Heart left ventricle (tissue), 16 donors: ENCODE measurements around the gene MS4A15. TPM values are rescaled to one million over a fixed set of nuclear protein-coding genes. Genes with fewer than 3 reads are reported as not detected.

Experiments used
- ATAC-seq, 4 donors: fragments of 200-7000 bp; cut with Tn5 transposase; one replicate each; pipeline ENCODE4 v1.9.1; 2020 to 2022; ENCODE audit warnings: moderate library complexity in 4 of 4, mild to moderate bottlenecking in 3 of 4, moderate number of reproducible peaks in 1 of 4
- DNase-seq, 5 donors: peaks; one replicate each; pipeline ENCODE4 v3.0.0-alpha.2; 2020
- H3K27ac ChIP-seq, 12 donors: fragments of 200-600 bp; sonication (generic) in 4 of 12; one replicate each; pipeline versions ENCODE4 v1.5.0 to v1.8.0; 2016 to 2022; ENCODE audit warnings: mild to moderate bottlenecking in 2 of 12
- H3K27me3 ChIP-seq, 9 donors: fragments of 200-600 bp; sonication (generic) in 2 of 9; one replicate each; pipeline versions ENCODE4 v1.5.1 to v1.8.0; 2016 to 2022; ENCODE audit warnings: mild to moderate bottlenecking in 3 of 9
- H3K36me3 ChIP-seq, 9 donors: fragments of 200-600 bp; sonication (generic) in 2 of 9; one replicate each; pipeline versions ENCODE4 v1.5.0 to v1.8.0; 2018 to 2022; ENCODE audit warnings: mild to moderate bottlenecking in 2 of 9
- H3K4me1 ChIP-seq, 12 donors: fragments of 200-600 bp; sonication (generic) in 4 of 12; one replicate each; pipeline versions ENCODE4 v1.5.0 to v1.8.0; 2016 to 2022; ENCODE audit warnings: mild to moderate bottlenecking in 3 of 12
- H3K4me3 ChIP-seq, 12 donors: fragments of 200-600 bp; sonication (generic) in 4 of 12; one replicate each; pipeline versions ENCODE4 v1.5.0 to v1.8.0; 2017 to 2022; ENCODE audit warnings: mild to moderate bottlenecking in 9 of 12, moderate library complexity in 4 of 12
- H3K9me3 ChIP-seq, 12 donors: fragments of 200-600 bp; sonication (generic) in 4 of 12; one replicate each; pipeline versions ENCODE4 v1.5.0 to v1.8.0; 2016 to 2022; ENCODE audit warnings: mild to moderate bottlenecking in 1 of 12
- CTCF ChIP-seq, 12 donors: fragments of 200-600 bp; sonication (generic) in 4 of 12; IDR thresholded peaks; one replicate each; pipeline versions ENCODE4 v1.5.0 to v1.8.0; 2018 to 2022; ENCODE audit warnings: antibody characterized with exemption in 12 of 12, mild to moderate bottlenecking in 5 of 12
- POLR2A ChIP-seq, 2 donors: fragments of 450-650 bp; IDR thresholded peaks; one replicate each; pipeline ENCODE4 v1.6.1; 2017; ENCODE audit warnings: antibody characterized with exemption in 2 of 2, mild to moderate bottlenecking in 2 of 2, moderate library complexity in 2 of 2
- WGBS, 4 donors: extraction: QIAGEN DNeasy Blood & Tissue Kit in 2 of 4; methylation state at CpG; one replicate each; pipeline versions ENCODE4 v1.1.5 to v1.1.7; 2013 to 2018; 5-methylcytosine and 5-hydroxymethylcytosine counted together
- intact Hi-C, 10 donors: fragments of 100-400 bp; cut with DNase I; formaldehyde crosslinking; loops; one replicate each; pipeline versions ENCODE4 v1.11.1 to v1.14.2; 2022
- polyA plus RNA-seq, 2 donors: library from polyadenylated mRNA; stranded (reverse); fragments of 200-250 nt; gene quantifications; one replicate each; pipeline ENCODE4 v1.2.3, GENCODE V29; 2013
- total RNA-seq, 9 donors: library from RNA; depleted of rRNA in 2 of 9; stranded (reverse); fragments of >200 nt in 2 of 9; fragmentation: NEBNext Ultra II Directional in 3 of 9; extraction: Animal tissue kit (Norgen Biotek cat#: 25700) in 3 of 9; gene quantifications; one replicate each; pipeline versions ENCODE4 v1.1.0 to v1.2.4, GENCODE V29; 2016 to 2023
- donor health status: ischemic (EF 13 %, LVEDD 7.1; RV severe dilation, severe dysfunction).
- donor health status: healthy with polysubstance abuse.
- donor health status: DM: no; HTN: yes; CAD: no.
- donor health status: DM: no; HTN: no; CAD: no.
- donor health status: ischemic (EF 25% LVEDD 6.9; RV normal size, moderate dysfunction).
- donor health status: ischemic (EF 25% LVEDD 5.7; RV mildly dilated, moderate dysfunction).
- donor health status: healthy.
- donor health status: DM: yes; HTN: yes; CAD: no.
- donor health status: ischemic (EF 35%, LVEDD 5.7; RV mildly dilated, moderate dysfunction).
- donor health status: nonischemic (EF 11% LVEDD 7.7; RV severe dilation, severe dysfunction).
- donor health status: DM: yes; HTN: yes; CAD: no.
- donor health status: PGD.
- donor health status: ischemic (EF 29% LVEDD 5.4; RV normal size, mild dysfunction).
- donor health status: nonischemic (EF 23%, LVEDD 6.1; RV moderate dilation, normal function).

MS4A15 gene
- total and polyA plus RNA-seq, 11 donors = not detected

GRCh38 chr11:60786811-60787567 lies 30.3 kb downstream of the MS4A15 start:
- Histone ChIP-seq H3K36me3 (no peaks in the 10 kb centered on the region), H3K27ac (peak overlapping the region in 5 of 12 donors; percentile 20 to 64 (median 57)), H3K4me1 (peaks cover 0 to 30% (median 10%) of the 10 kb centered on the region in 12 donors), H3K27me3 (no peaks in the 10 kb centered on the region), H3K4me3 (no peak overlapping the region), H3K9me3 (no peaks in the 10 kb centered on the region)
- DNase-seq (peak; percentile 75 to 90 (median 85)), ATAC-seq (peak; percentile 66 to 91 (median 77))
- 34 to 44% (median 36%) methylated on average over 7 to 15 of the region's 15 CpGs for WGBS, 4 donors
- intact Hi-C loops = loop anchor here in 1 of 10 donors (5.0 kb wide), 1 partner anchor 40 kb away; no protein-coding TSS in a partner anchor
- TF ChIP-seq POLR2A (IDR thresholded peaks at IDR 0.05) (no peak), CTCF (IDR thresholded peaks at IDR 0.05) (no peak)

- no peaks in the 10 kb centered on the region for H3K9me3 ChIP-seq
- peaks cover 0 to 30% (median 10%) of the 10 kb centered on the region in 12 donors for H3K4me1 ChIP-seq
- intact Hi-C loops = loop anchor here in 1 of 10 donors (5.0 kb wide), 1 partner anchor 39 kb away; no protein-coding TSS in a partner anchor
- TF ChIP-seq CTCF (IDR thresholded peaks at IDR 0.05) (no peak), POLR2A (IDR thresholded peaks at IDR 0.05) (no peak)
- no peak for DNase-seq
- H3K27me3 ChIP-seq = no peaks in the 10 kb centered on the region
- 81 to 88% (median 86%) methylated on average over 3 to 7 of the region's 7 CpGs for WGBS, 4 donors
- no peak overlapping the region for H3K27ac ChIP-seq
- no peaks in the 10 kb centered on the region for H3K36me3 ChIP-seq
- ATAC-seq = no peak
- H3K4me3 ChIP-seq = no peak overlapping the region
Observed at GRCh38 chr11:60788401-60789125, 31.9 kb downstream of the MS4A15 start.

GRCh38 chr11:60790726-60791125 lies 34.1 kb downstream of the MS4A15 start:
- Histone ChIP-seq H3K4me1 (peaks cover 0 to 24% (median 9%) of the 10 kb centered on the region in 12 donors), H3K9me3 (no peaks in the 10 kb centered on the region), H3K4me3 (no peak overlapping the region), H3K27me3 (no peaks in the 10 kb centered on the region), H3K27ac (no peak overlapping the region), H3K36me3 (no peaks in the 10 kb centered on the region)
- WGBS, 4 donors = 92 to 96% (median 95%) methylated on average over 3 of the region's 3 CpGs
- TF ChIP-seq CTCF (IDR thresholded peaks at IDR 0.05) (no peak), POLR2A (IDR thresholded peaks at IDR 0.05) (no peak)
- no peak for DNase-seq
- ATAC-seq = no peak
- intact Hi-C loops = no loop called here
